Stomach smooth muscle (tissue), 2 donors: ENCODE results near the gene MNT.
A peak's percentile ranks its signal among the peaks of the same experiment; 100 is the strongest.

Experiments used
- H3K27ac ChIP-seq: one replicate; pipeline ENCODE4 v1.7.0; 2013; ENCODE audit warnings: mild to moderate bottlenecking, low read length, inconsistent platforms
- H3K27me3 ChIP-seq, 2 donors: one replicate each; pipeline ENCODE4 v1.7.0; 2013; ENCODE audit warnings: low read length in 2 of 2; ENCODE audit not compliant: insufficient read depth in 2 of 2, control insufficient read depth in 1 of 2
- H3K36me3 ChIP-seq, 2 donors: one replicate each; pipeline ENCODE4 v1.7.0; 2013; ENCODE audit warnings: low read length in 2 of 2; ENCODE audit not compliant: control insufficient read depth in 2 of 2, insufficient read depth in 2 of 2
- H3K4me1 ChIP-seq: one replicate; pipeline ENCODE4 v1.7.0; 2013; ENCODE audit warnings: low read length; ENCODE audit not compliant: control insufficient read depth, insufficient read depth
- H3K4me3 ChIP-seq, 2 donors: one replicate each; pipeline ENCODE4 v1.7.0; 2013; ENCODE audit warnings: low read length in 2 of 2
- H3K9ac ChIP-seq, 2 donors: one replicate each; pipeline ENCODE4 v1.7.0; 2013; ENCODE audit warnings: low read length in 2 of 2, mild to moderate bottlenecking in 1 of 2
- H3K9me3 ChIP-seq, 2 donors: one replicate each; pipeline ENCODE4 v1.7.0; 2013; ENCODE audit warnings: low read length in 2 of 2; ENCODE audit not compliant: control insufficient read depth in 2 of 2
- donor health status: healthy.
- donor health status: Pancreatic carcinoma.

MNT gene

DNA sequence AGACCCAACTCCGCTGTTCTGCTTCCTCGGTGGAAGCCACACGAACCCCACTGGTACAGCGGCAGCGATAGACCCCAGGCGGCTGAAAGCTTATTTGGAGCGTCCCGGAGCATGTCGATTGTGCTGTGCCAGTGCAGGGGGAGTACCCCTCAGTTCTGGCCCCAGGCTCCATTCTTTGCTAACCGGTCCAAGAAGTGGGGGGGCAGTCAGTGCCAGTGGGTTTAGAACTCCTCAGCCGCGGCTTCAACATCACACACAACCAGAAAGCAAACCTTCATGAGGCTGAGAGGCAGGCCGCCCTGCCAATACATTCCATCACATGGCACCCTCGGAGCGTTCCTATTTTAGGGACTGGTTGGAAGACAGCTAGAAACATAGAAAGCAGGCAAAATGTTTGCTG lies 1.7 kb upstream of the MNT start:
- Histone ChIP-seq H3K4me3 (peak overlapping the region; percentile 72 to 96), H3K36me3 (no peaks in the 10 kb centered on the region), H3K9me3 (no peaks in the 10 kb centered on the region), H3K4me1 (peaks cover 72% of the 10 kb centered on the region), H3K27me3 (no peaks in the 10 kb centered on the region), H3K27ac (peak overlapping the region; percentile 95), H3K9ac (peak overlapping the region; percentile 72 to 75)

DNA sequence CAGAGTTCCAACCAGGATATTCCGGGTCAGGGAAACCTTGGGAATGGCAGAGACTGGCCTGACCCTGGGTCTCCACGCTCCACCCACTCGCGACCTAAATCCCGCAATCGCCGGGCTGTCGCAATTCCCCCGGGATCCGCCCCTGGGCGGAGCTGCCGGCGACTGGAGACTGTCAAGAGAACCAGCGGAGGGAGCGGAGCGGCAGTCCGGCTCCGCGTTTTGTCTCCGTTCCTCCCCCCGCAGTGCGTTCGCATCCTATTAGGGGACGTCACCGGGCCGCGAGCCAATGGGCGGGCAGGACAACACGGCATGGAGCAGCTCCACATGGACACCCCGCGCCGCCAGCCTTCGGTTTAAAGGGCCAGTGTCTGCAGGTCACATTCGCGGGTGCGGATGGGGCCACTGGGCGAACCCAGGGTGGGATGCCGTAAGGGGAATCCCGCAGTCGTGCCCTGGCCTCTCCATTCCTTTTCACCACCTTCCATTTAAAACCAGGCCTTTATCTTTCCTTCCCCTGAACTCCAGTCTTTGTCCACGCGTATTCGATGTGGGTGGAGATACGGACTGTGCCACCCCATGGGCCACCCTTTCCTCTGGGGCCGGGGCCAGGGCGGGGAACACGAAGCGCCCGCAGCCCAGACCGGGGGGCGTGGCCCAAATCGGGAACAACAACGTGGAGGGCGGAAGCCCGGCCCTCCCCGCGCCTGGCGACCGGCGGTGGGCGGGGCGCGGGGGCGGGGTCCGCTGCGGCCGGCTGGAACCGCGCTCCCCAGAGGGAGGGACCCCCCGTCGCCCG lies 764 bp upstream of the MNT start:
- peak overlapping the region; percentile 99 for H3K27ac ChIP-seq
- H3K27me3 ChIP-seq, result no peaks in the 10 kb centered on the region
- H3K36me3 ChIP-seq, result no peaks in the 10 kb centered on the region
- H3K9ac ChIP-seq, result peak overlapping the region; percentile 86 to 89
- H3K4me1 ChIP-seq, result peaks cover 72% of the 10 kb centered on the region
- H3K4me3 ChIP-seq, result peak overlapping the region; percentile 79 to 96
- no peaks in the 10 kb centered on the region for H3K9me3 ChIP-seq

- H3K9ac ChIP-seq, result peak overlapping the region; percentile 90 to 100
- peak overlapping the region; percentile 96 for H3K4me3 ChIP-seq
- no peaks in the 10 kb centered on the region for H3K36me3 ChIP-seq
- H3K9me3 ChIP-seq, result no peaks in the 10 kb centered on the region
- peak overlapping the region; percentile 99 for H3K27ac ChIP-seq
- H3K27me3 ChIP-seq, result no peaks in the 10 kb centered on the region
- H3K4me1 ChIP-seq, result peaks cover 75% of the 10 kb centered on the region
Observed at GRCh38 chr17:2400474-2400866, 390 bp downstream of the MNT start.

DNA sequence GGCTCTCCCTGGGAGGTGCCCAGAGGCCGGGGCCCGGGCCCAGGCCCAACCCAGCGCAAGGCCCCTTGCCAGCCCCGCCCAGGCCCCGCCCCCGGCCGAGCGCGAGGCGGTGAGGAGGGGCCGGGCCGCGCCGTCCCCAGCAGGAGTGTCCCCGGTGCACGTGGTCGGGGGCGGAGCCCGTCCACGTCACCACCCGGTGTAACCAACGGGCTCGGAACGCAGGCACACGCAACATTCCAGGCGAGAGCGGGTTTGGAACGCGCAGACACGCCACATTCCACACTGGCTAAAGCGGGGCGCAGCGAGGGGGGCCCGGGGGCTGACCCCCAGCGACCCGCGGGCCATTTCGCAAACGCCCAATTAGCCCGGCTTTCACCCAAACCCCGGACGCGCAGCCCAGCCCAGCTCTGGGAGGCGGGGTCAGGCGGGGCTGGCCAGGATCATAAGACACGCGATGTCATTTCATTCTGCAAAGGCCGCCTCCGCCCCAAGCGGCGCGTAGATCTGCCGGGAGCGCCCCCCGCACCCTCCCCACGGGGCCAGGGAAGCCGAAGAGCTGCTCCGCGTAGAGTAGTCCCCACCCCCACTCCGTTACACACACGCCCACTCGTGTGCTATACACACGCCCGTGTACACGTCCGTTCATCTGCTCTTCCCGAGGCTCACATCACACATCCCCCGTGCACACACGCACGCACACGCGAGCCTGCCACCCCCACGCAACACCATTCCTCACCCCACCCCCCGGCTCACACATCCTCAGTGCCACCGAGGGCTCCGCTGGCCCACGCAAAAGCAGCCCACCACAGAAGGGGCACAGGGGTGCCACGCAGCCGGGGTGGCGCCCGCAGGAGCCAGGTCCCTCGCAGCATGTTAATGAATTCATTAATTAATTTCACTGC lies 1.0 kb downstream of the MNT start:
- Histone ChIP-seq H3K27me3 (no peaks in the 10 kb centered on the region), H3K9ac (peak overlapping the region; percentile 94 to 100), H3K4me3 (peak overlapping the region; percentile 96), H3K4me1 (peaks cover 77% of the 10 kb centered on the region), H3K36me3 (no peaks in the 10 kb centered on the region), H3K27ac (peak overlapping the region; percentile 99), H3K9me3 (no peaks in the 10 kb centered on the region)

DNA sequence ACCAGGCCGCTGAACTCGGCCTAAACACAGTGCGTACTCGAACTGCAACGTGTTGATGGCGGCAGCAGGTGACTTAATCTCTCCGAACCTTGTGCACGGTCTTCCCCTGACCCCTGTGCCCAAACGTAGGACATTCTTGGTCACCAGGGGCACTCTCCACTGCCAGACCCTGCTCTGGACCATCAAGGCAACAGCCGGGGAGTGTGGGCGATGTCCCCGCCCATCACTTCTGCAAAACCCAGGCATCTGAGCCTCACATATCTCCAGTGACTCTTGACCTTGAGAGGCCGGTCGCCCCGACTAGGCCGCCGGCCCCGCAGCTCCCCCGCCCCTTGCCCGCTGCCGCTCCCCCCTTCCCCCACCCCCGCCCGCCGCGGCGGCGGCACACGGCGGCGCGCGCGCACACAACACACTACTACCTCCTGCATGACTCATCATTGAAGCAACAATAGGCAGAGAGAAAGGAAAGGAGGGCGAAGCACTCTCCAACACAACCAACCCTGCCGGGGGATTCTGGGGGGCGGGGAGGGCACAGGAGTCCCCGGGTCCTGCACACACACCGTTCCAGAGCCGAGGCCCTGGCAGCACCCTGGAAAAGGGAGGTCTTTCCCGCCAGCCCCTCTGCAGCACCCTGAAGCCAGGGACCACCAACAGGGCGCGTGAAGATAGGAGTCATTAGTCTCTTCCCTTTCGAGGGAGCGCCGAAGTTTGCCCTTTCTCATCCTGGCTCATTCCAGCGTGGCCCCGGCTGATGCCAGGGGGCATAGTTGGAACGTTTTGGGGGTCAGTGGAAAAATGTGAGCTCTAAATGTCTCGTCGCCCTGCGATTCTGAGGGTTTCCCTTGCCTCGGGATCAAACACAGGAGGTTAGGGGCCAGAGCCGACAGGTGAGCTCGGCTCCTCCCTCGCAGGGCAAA lies 1.9 kb downstream of the MNT start:
- H3K27me3 ChIP-seq, result no peaks in the 10 kb centered on the region
- peak overlapping the region; percentile 99 for H3K27ac ChIP-seq
- no peaks in the 10 kb centered on the region for H3K9me3 ChIP-seq
- peaks cover 79% of the 10 kb centered on the region for H3K4me1 ChIP-seq
- peak overlapping the region; percentile 83 to 96 for H3K4me3 ChIP-seq
- no peaks in the 10 kb centered on the region for H3K36me3 ChIP-seq
- H3K9ac ChIP-seq, result peak overlapping the region; percentile 94 to 100

DNA sequence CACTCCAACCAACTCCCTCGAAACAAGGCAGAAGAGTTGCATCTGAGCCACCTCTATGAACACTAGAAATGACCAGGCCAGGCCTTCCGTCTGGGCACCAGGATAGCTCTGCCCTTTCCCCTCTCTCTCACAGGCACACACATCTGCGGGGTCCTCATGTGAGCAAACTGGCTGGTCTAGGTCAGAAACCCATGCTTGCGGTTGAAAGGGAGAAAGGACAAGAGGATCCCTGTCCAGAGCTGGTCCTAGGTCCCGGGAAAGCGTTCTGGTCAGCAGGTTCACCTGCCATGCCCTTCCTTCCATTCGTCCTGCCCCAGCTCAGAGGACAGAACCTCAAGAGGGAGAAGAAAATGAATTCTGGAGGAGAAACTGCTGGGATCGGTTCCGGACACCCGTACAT lies 2.7 kb downstream of the MNT start:
- Histone ChIP-seq H3K9me3 (no peaks in the 10 kb centered on the region), H3K4me1 (peaks cover 73% of the 10 kb centered on the region), H3K4me3 (peak overlapping the region; percentile 75 to 96), H3K9ac (peak overlapping the region; percentile 85 to 100), H3K36me3 (no peaks in the 10 kb centered on the region), H3K27me3 (no peaks in the 10 kb centered on the region), H3K27ac (peak overlapping the region; percentile 99)

DNA sequence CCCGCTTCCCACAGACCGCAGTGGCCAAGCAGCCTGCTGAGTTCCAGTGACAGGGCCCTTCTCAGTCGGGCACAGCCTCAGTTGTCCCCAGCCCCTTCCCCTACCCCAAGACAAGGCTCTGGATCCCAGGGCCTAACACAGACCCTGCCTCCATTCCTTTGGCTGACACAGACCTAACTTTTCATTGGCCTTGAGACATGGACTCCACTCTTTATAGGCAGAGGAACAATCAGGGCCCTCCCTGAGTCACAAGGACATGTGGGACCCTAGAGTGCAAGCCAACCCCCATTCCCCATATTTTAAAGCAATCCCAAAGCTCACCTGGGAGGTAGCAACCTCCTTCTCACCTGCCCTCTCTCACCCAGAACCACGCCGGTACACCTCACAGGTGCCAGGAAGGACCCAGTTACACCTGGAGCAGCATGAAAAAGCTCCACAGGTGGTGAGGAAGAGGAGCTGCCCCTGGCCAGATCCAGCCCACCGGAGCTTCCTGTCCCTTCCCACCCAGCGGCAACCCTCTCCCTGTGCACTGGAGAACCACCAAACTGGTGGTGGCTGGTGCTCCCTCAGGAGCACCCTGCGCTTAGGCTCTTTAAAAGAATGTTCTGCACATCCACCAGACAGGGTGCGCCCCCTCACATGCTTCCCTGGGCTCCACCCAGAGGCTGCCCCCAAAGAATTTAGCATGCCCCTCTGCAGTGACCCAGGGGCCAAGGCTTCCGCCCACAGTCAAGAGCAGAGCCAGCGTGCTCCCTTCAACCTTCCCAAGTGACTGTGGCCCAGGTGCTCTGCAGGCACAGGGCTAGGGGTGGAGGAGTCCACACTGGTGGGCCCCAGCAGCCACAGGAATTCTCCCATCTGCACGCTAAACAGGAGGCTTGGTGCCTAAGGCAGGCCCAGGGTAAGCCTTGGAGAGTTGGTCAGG lies 3.4 kb downstream of the MNT start:
- Histone ChIP-seq H3K4me3 (peak overlapping the region; percentile 75 to 96), H3K4me1 (peaks cover 66% of the 10 kb centered on the region), H3K27ac (peak overlapping the region; percentile 99), H3K36me3 (no peaks in the 10 kb centered on the region), H3K9me3 (no peaks in the 10 kb centered on the region), H3K27me3 (no peaks in the 10 kb centered on the region), H3K9ac (peak overlapping the region; percentile 85 to 100)

DNA sequence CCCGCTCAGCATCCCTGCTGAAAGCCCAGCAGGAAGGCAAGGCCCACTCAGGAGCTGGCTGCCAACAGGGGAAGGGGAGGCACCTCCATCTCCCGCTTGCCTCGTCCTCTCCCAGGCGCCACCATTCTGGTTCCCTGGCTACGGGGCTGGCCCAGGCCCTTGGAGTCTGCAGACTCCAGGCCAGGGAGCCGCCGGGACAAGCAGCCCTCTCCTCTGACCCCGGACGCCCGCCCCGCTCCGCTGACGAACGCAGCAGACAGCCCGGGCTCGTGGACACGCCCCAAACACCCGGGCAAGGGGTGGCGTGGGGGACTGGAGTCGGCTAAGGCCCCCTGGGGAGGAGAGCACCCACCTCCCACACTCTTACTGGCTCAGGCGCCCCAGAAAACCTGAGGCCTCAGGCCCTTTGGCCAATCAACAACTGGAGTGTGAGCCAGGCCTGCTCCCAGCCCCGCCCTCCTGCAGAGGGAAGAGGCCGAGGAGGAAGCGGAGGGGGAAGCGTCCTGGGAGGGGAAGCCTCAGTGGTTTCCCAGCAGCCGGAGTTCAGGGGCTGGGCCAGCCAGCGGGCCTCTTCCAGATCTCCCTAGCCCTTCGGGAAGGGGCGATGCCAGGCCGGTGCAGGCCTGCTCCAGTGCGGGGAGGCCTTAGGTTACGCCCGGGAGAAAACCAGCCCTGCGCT lies 4.2 kb downstream of the MNT start:
- peaks cover 69% of the 10 kb centered on the region for H3K4me1 ChIP-seq
- no peaks in the 10 kb centered on the region for H3K9me3 ChIP-seq
- H3K27ac ChIP-seq, result peak overlapping the region; percentile 99
- H3K9ac ChIP-seq, result peak overlapping the region; percentile 83 to 100
- H3K4me3 ChIP-seq, result peak overlapping the region; percentile 54 to 96
- no peaks in the 10 kb centered on the region for H3K36me3 ChIP-seq
- no peaks in the 10 kb centered on the region for H3K27me3 ChIP-seq

DNA sequence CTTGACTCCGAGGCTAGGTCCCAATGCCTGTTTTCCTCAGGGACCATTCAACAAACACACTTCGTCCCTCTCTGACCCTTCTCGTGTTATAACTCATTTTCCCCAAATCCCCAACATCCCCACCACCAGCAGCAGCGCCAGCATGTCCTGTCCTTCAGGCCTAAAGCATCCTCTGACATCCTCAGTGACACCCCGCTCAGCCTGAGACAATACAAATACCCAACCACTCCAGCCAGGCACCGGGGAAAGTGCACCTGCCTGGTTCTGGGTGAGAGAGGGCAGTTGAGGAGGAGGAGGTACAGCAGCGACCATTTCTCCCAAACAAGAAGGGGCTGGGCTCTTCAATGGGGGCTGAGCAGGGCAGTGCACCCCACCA lies 4.7 kb downstream of the MNT start:
- Histone ChIP-seq H3K36me3 (no peaks in the 10 kb centered on the region), H3K4me1 (peaks cover 72% of the 10 kb centered on the region), H3K4me3 (peak overlapping the region; percentile 54 to 96), H3K9ac (peak overlapping the region; percentile 75 to 83), H3K27me3 (no peaks in the 10 kb centered on the region), H3K27ac (peak overlapping the region; percentile 99), H3K9me3 (no peaks in the 10 kb centered on the region)
